Colonic mucosa (tissue), 4 donors: Measurements from ENCODE around the gene GPR37L1. TPM values are rescaled to one million over a fixed set of nuclear protein-coding genes. Genes with fewer than 3 reads are reported as not detected.

Source experiments
- DNase-seq: peaks from one replicate; pipeline ENCODE4 v3.0.0-alpha.2; 2020
- H3K27ac ChIP-seq: fragments of 200-600 bp; one replicate; pipeline ENCODE4 v1.8.0; 2021
- H3K27me3 ChIP-seq: fragments of 200-600 bp; one replicate; pipeline ENCODE4 v1.8.0; 2021
- H3K36me3 ChIP-seq: fragments of 200-600 bp; one replicate; pipeline ENCODE4 v1.8.0; 2021
- H3K4me1 ChIP-seq: fragments of 200-600 bp; one replicate; pipeline ENCODE4 v1.8.0; 2021; ENCODE audit warnings: mild to moderate bottlenecking
- H3K4me3 ChIP-seq: fragments of 200-600 bp; one replicate; pipeline ENCODE4 v1.8.0; 2021
- H3K9ac ChIP-seq, 2 donors: one replicate each; pipeline ENCODE4 v1.7.0; 2013; ENCODE audit warnings: control low read depth in 2 of 2, low read depth in 2 of 2, low read length in 2 of 2
- H3K9me3 ChIP-seq: fragments of 200-600 bp; one replicate; pipeline ENCODE4 v1.8.0; 2021
- CTCF ChIP-seq: fragments of 200-600 bp; IDR thresholded peaks from one replicate; pipeline ENCODE4 v1.8.0; 2022; ENCODE audit warnings: antibody characterized with exemption, mild to moderate bottlenecking
- intact Hi-C: fragments of 100-400 bp; cut with DNase I; formaldehyde crosslinking; loops from one replicate; pipeline ENCODE4 v1.14.1; 2022
- total RNA-seq, 2 donors: library from RNA; stranded (reverse); fragmentation: NEBNext Ultra II Directional in 1 of 2; extraction: Animal tissue kit (Norgen Biotek cat#: 25700) in 1 of 2; gene quantifications; one replicate each; pipeline ENCODE4 v1.2.1, GENCODE V29; 2021
- donor health status: healthy.
- donor health status: DM: no; HTN: no; CAD: no.
- donor health status: DM: no; HTN: no; CAD: no.

The GPR37L1 gene
- total RNA-seq, 2 donors from 2014 or later: 1.6 to 3.1 TPM

GRCh38 chr1:202078241-202078640, 44.5 kb upstream of the GPR37L1 start:
- Histone ChIP-seq H3K36me3 (no peaks in the 10 kb centered on the region), H3K4me1 (peaks cover 17% of the 10 kb centered on the region), H3K27me3 (no peaks in the 10 kb centered on the region), H3K9ac (peak overlapping the region in 1 of 2 donors; percentile 74), H3K27ac (peak overlapping the region; percentile 90), H3K9me3 (no peaks in the 10 kb centered on the region), H3K4me3 (no peak overlapping the region)
- DNase-seq: peak; percentile 90
- no peak for TF ChIP-seq CTCF
- intact Hi-C loops: no loop called here

- no peak for TF ChIP-seq CTCF
- Histone ChIP-seq H3K27ac (no peak overlapping the region), H3K36me3 (no peaks in the 10 kb centered on the region), H3K4me1 (peaks cover 6% of the 10 kb centered on the region), H3K27me3 (no peaks in the 10 kb centered on the region), H3K9me3 (no peaks in the 10 kb centered on the region), H3K9ac (peak overlapping the region in 1 of 2 donors; percentile 64), H3K4me3 (no peak overlapping the region)
- no peak for DNase-seq
- intact Hi-C loops: no loop called here
These were observed 40.7 kb upstream of the GPR37L1 start for GRCh38 chr1:202081992-202082391.

- no peaks in the 10 kb centered on the region for H3K4me1 ChIP-seq
- no peaks in the 10 kb centered on the region for H3K27me3 ChIP-seq
- H3K9ac ChIP-seq: peak overlapping the region; percentile 53 to 89
- peak; percentile 93 for DNase-seq
- H3K27ac ChIP-seq: peak overlapping the region; percentile 88
- intact Hi-C loops: no loop called here
- no peak for TF ChIP-seq CTCF
- no peaks in the 10 kb centered on the region for H3K36me3 ChIP-seq
- no peak overlapping the region for H3K4me3 ChIP-seq
- no peaks in the 10 kb centered on the region for H3K9me3 ChIP-seq
These were observed 37.7 kb upstream of the GPR37L1 start for GRCh38 chr1:202084791-202085681.

- no peaks in the 10 kb centered on the region for H3K27me3 ChIP-seq
- H3K9me3 ChIP-seq: no peaks in the 10 kb centered on the region
- no peak for TF ChIP-seq CTCF
- no peaks in the 10 kb centered on the region for H3K4me1 ChIP-seq
- intact Hi-C loops: loop anchor here (2.0 kb wide), 1 partner anchor 67 kb away; no protein-coding TSS in a partner anchor
- H3K4me3 ChIP-seq: no peak overlapping the region
- peak overlapping the region; percentile 48 to 89 for H3K9ac ChIP-seq
- H3K36me3 ChIP-seq: no peaks in the 10 kb centered on the region
- H3K27ac ChIP-seq: peak overlapping the region; percentile 88
- peak; percentile 68 for DNase-seq
These were observed 36.9 kb upstream of the GPR37L1 start for GRCh38 chr1:202085682-202086373.

- no peak overlapping the region for H3K4me3 ChIP-seq
- H3K9me3 ChIP-seq: no peaks in the 10 kb centered on the region
- no peaks in the 10 kb centered on the region for H3K27me3 ChIP-seq
- TF ChIP-seq CTCF: no peak
- H3K36me3 ChIP-seq: no peaks in the 10 kb centered on the region
- no peaks in the 10 kb centered on the region for H3K4me1 ChIP-seq
- intact Hi-C loops: loop anchor here (2.0 kb wide), 1 partner anchor 68 kb away; no protein-coding TSS in a partner anchor
- DNase-seq: peak; percentile 95
- peak overlapping the region in 1 of 2 donors; percentile 89 for H3K9ac ChIP-seq
- peak overlapping the region; percentile 88 for H3K27ac ChIP-seq
These were observed 36.0 kb upstream of the GPR37L1 start for GRCh38 chr1:202086579-202087350.
